GM21723 (cell line): Measurements from ENCODE around the gene SMAD7.

ENCODE experiments used
- ATAC-seq: cut with Tn5 transposase; IDR thresholded peaks from one replicate; pipeline ENCODE4 v1.9.1; 2021; ENCODE audit warnings: mild to moderate bottlenecking, moderate library complexity; ENCODE audit not compliant: unreplicated experiment

The SMAD7 gene

GRCh38 chr18:48917579-48918517, 32.9 kb downstream of the SMAD7 start:
- no peak for ATAC-seq

- ATAC-seq, result no peak
These were observed 34.9 kb downstream of the SMAD7 start for GRCh38 chr18:48915626-48916425.

- ATAC-seq, result no peak
These were observed 36.0 kb downstream of the SMAD7 start for GRCh38 chr18:48914581-48915251.

GRCh38 chr18:48913775-48914174, 37.0 kb downstream of the SMAD7 start:
- ATAC-seq, result no peak

DNA sequence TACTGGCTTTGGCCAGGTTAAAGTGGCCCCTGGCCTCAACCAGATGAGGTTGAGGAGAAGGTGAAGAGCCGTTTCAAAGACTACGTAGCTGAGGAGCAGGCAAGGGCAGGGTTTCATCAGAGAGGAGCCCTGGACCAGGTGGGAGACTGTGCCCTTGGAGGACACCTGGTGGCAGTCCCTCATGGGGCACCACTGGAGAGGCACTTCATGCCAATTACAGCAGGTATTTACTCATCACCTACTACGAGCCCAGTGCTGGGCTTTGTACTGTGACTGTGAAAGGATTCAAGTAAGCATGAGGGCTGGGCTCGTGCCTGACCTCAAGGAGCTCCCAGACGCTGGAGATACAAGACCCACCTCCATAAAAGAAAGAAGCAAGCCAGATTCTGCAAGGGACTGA, 37.6 kb downstream of the SMAD7 start:
- ATAC-seq, result no peak

- ATAC-seq, result no peak
These were observed 39.7 kb downstream of the SMAD7 start for GRCh38 chr18:48910972-48911545.

DNA sequence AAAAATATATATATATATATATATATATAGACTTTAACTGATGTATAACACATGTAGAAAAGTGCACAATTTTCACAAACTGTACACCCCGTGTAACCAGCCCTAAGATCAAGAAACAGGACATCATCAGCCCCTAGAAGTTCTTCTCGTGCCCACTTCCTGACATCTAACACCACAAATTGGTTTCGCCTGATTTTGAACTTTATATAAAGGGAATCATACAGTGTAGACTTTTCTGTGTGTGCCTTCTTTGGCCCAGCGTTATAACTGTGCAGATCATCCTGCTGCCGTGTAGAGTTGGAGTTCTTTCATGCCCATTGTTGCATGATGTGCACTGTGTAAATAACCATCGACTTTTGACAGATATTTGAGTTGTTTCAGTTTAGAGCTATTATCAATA, 41.0 kb downstream of the SMAD7 start:
- ATAC-seq, result no peak

- no peak for ATAC-seq
These were observed 41.8 kb downstream of the SMAD7 start for GRCh38 chr18:48908916-48909315.

DNA sequence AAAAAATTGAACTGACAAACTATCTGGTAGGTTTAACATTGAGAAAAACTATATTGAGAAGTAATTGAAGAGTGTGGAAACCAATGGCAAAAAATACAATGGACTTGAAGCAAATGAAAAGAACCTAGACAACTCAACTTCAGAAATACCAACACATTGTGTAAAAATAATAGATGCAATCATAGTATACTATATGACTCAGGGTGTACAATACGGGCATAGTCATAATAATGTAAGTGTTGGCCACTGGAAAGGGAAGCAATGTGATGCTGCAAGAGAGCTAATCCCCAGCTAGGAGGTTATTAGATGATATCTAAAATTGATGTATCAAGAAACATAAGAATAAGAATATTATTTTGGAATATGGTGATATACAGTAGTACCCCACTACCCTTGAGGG, 45.3 kb downstream of the SMAD7 start:
- no peak for ATAC-seq

- ATAC-seq, result no peak
These were observed 45.8 kb downstream of the SMAD7 start for GRCh38 chr18:48904847-48905394.

GRCh38 chr18:48904091-48904490, 46.7 kb downstream of the SMAD7 start:
- ATAC-seq, result no peak

- ATAC-seq, result no peak
These were observed 47.7 kb downstream of the SMAD7 start for GRCh38 chr18:48902856-48903601.

DNA sequence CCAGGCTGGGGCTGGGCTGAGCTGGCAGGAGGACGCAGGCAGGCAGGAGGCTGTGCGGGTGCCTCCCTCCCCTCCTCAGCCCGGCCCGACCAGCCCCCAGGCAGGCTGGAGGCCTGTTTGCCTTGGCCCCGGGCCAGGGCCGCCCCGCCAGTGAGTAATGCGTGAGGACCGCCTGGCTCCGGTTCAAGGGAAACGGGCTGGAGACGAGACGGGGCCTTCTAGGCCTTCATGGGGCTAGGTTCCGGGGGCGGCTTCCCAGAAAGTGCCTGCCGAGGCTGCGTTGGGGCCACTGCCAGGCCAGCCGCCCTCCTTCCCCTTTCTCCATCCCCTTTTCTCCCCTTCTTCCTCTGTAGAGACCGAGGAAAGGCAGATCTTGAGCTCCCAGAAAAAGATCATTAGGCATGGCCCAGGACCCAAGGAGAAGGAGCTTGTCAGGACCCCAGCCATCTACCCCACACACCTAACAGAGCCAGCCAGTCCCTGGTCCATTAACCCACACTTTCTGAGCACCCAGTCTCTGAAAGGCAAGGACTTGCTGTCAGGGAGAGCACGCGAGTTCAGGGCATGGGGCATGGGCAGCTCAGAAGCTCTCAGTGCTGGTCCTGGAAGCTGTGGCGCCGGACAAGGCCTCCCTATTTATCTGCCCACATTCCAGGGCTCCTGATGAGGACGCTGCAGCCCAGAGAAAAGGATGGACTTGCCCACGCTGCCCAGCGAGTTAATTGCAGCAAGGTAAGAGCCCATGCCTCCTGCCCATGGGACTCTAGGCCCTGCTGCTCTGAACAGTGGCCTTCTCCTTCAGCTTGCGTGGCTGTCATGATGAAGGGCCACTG, 48.5 kb downstream of the SMAD7 start:
- no peak for ATAC-seq

DNA sequence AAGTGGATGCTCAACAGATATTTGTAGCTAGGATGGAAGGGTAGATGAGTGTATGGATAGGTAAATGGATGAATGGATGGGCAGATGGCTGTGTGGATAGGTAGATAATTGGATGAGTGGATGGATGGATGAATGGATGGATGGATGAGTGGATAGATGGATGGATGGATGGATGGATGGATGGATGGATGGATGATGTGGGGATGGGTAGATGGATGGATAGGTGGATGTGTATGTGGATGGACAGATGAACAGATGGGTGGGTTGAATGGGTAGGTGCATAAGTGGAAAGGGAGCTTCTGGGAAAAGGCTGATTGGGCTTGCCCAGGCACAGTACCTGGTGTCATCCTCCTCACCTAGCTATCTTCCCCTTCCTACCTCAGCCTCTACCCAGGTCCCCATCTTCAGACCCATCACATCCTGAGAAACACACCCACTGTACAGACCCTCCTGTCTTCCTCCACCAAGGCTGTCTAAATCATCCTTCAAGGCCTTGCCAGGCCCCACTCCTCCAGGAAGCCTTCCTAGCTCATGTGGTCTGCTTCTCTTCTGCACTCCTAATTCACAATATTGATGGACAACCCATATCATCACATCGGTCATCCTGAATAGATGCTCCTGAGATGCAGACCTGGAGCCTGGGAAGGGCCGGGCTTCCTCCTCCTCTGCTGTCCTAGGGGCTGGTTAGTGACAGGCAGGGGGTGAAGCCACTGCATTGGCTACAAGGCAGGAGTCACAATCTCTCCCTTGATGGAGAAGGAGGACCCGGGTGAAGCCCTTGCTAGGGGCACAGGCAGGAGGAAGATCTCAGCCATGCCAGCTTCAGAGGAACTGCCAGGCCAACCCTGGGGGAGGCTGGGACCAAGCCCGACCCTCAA, 49.4 kb downstream of the SMAD7 start:
- no peak for ATAC-seq

GRCh38 chr18:48900469-48900868, 50.3 kb downstream of the SMAD7 start:
- no peak for ATAC-seq

GRCh38 chr18:48899558-48900174, 51.1 kb downstream of the SMAD7 start:
- ATAC-seq, result no peak

GRCh38 chr18:48898521-48898920, 52.2 kb downstream of the SMAD7 start:
- no peak for ATAC-seq

- no peak for ATAC-seq
These were observed 53.2 kb downstream of the SMAD7 start for GRCh38 chr18:48897531-48897930.
